ENCODE results near the gene PPWD1.
A peak's percentile ranks its signal among the peaks of the same experiment; 100 is the strongest.

PPWD1 gene

DNA sequence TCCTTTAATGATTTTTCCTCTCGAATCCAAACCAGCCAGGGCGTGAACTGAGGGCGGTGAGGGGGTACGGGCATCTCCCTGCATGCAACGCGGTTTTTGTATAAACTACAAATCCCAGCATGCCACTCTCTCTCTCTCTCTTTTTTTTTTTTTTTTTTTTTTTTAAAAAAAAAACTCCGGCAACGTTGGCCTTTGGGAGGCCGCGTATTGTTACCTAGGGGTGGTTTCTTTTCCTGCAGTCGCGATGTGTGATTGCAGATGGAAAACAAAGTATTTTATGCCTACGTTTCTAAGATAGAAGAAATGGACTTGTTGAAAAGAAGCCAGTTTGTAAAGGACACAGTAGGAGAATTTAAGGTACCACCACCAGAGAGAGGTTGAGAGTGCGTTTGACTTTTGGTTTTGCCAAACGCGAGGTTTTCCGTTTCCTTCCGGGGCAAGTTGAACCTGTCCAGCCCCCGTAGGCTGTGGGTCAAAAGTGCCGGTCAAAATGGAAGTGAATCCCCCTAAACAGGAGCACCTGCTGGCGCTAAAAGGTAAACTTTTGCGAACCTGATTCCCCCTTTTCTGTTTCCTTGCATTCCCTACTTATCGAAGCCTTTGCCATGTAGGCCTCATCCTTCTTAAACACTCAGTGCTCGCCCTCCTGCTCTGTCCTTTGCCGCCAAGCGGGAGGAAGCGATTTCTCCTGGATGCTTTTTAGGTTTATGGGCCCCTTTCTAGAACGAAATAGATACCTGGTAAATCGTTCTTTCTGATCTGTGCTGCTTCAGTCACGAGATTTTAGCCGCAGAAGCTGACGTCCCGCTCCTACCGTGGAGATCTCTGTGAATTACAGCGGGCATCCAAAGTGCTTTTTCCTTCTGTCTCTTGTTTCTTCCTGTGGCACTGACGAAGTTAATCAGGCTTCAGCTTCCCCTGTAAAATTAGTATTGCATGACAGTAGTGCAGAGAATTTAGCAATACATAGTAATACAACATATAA is 61.8 kb downstream of the PPWD1 start, which contains the start of the genes SHLD3 and TRAPPC13:
Gene SHLD3 (plus strand): TSS at position 457 of the 985 bp plus-strand sequence. CDS start 4,561 bp downstream, outside the sequence.
Gene TRAPPC13 (plus strand): TSS at position 457 of the 985 bp plus-strand sequence. CDS start 34 bp downstream, at position 491.
- H3K36me3 ChIP-seq (replicated peaks): peaks cover 7% of the 10 kb centered on the region
- peak within 1 kb of the TSS; percentile 73 for H3K27ac ChIP-seq
- H3K27me3 ChIP-seq (replicated peaks): no peaks in the 10 kb centered on the region
- H3K4me3 ChIP-seq (ENCODE audit: low read depth, low read length): peak within 1 kb of the TSS; percentile 95
- peak; percentile 83 for DNase-seq
- in situ Hi-C loops (cut with HindIII; ENCODE audit: low pct_ligation_motif_present, low sequenced_read_pairs): no loop called here
- TF ChIP-seq, protein P1, sequence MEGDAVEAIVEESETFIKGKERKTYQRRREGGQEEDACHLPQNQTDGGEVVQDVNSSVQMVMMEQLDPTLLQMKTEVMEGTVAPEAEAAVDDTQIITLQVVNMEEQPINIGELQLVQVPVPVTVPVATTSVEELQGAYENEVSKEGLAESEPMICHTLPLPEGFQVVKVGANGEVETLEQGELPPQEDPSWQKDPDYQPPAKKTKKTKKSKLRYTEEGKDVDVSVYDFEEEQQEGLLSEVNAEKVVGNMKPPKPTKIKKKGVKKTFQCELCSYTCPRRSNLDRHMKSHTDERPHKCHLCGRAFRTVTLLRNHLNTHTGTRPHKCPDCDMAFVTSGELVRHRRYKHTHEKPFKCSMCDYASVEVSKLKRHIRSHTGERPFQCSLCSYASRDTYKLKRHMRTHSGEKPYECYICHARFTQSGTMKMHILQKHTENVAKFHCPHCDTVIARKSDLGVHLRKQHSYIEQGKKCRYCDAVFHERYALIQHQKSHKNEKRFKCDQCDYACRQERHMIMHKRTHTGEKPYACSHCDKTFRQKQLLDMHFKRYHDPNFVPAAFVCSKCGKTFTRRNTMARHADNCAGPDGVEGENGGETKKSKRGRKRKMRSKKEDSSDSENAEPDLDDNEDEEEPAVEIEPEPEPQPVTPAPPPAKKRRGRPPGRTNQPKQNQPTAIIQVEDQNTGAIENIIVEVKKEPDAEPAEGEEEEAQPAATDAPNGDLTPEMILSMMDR (IDR thresholded peaks at IDR 0.05; ENCODE audit: low read depth, low read length, missing control alignments): no peak

- TF ChIP-seq, protein P1 (IDR thresholded peaks at IDR 0.05; ENCODE audit: low read depth, low read length, missing control alignments): no peak
- H3K4me3 ChIP-seq (ENCODE audit: low read depth, low read length): peak overlapping the region; percentile 95
- peaks cover 7% of the 10 kb centered on the region for H3K36me3 ChIP-seq (replicated peaks)
- H3K27me3 ChIP-seq (replicated peaks): no peaks in the 10 kb centered on the region
- in situ Hi-C loops (cut with HindIII; ENCODE audit: low pct_ligation_motif_present, low sequenced_read_pairs): no loop called here
- DNase-seq: no peak
- no peak overlapping the region for H3K27ac ChIP-seq
Observed at GRCh38 chr5:65625743-65626142, 62.6 kb downstream of the PPWD1 start.

DNA sequence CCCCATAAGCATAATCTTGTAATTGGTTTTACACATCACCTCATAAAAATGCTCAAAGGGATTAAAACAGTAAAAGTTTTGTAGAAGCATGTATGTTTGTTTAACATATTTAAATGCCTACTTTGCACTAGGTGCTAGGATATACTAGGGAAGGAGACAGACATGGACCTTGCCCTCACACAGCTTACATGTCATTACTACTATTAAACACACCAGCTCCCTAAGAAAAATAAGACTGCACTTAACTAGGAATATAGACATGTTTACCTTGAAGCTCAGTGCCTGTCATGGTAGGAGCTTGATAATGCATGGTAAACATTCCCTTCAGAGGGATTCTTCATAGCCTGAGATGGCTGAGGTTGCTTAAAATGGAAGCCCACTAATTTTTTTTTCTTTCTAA is 67.9 kb downstream of the PPWD1 start:
- Histone ChIP-seq H3K4me3 (ENCODE audit: low read depth, low read length) (no peak overlapping the region), H3K27ac (no peak overlapping the region), H3K27me3 (replicated peaks) (no peaks in the 10 kb centered on the region), H3K36me3 (replicated peaks) (peaks cover 9% of the 10 kb centered on the region)
- TF ChIP-seq, protein P1 (IDR thresholded peaks at IDR 0.05; ENCODE audit: low read depth, low read length, missing control alignments): no peak
- in situ Hi-C loops (cut with HindIII; ENCODE audit: low pct_ligation_motif_present, low sequenced_read_pairs): no loop called here
- DNase-seq: no peak

All from brain microvascular endothelial cell (primary cell).